Effector CD8-positive, alpha-beta T cell (primary cell): ENCODE data around the gene PPFIBP1.
"Not testable (repeated sequence)": the region's sequence is repeated elsewhere in the genome, so short reads cannot be mapped to it uniquely, and the experiment has no call there.

ENCODE experiments used
- DNase-seq: peaks from one replicate; lab custom pipeline; 2025; lab: John Stamatoyannopoulos, UW

Gene PPFIBP1

DNA sequence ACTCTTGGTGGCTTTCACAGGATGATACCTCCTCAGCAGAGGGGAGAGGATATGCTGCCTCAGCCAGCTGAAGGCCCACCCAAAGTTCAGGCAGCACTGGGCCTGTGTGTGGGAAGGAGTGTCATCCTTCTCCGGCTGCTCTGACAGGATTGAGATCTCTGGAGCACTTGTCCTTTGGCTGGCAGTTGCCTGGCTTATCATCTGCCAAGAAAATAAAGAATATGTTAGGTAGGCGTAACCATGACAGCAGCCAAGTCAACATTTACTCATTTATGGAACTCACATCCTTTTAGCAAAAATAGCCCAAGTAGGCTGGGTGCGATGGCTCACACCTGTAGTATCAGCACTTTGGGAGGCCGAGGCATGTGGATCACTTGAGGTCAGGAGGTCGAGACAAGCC is 68.5 kb downstream of the PPFIBP1 start:
- no peak for DNase-seq

DNA sequence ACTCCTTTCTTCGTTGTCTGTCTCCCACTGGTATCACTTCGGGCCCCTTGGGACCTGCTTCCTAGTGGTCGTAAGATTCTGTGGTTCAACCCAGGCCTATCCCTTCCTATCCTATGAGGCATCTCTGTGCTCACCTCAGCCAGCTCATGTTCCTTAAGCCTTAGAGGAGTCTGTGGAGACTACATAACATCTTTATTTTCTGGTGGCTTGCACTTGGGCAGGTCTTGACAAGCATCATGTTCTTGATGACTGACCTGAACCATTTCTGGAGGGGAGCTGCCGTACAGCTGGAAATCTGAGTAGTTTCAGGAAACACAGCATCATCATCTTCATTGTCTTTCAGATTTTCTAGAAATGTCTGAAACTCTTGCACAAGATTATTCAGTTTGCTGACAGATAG is 69.3 kb downstream of the PPFIBP1 start:
- DNase-seq = no peak

DNA sequence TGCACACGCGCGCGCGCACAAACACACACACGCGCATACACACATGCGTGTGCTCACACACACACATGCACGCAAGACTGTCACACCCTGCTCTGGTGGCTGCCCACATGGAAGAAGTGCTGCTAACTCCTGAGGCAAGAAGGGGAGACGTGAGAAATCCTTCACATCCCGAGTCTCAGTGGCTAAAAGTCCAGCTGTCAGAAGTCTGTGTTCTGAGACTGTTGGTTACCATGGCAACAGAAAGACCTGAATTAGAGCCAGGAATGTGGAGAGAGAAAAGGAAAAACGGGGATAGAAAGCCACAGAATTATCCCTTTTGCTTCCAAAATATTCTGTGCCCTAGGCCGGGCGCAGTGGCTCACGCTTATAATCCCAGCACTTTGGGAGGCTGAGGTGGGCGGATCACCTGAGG is 71.2 kb downstream of the PPFIBP1 start:
- no peak for DNase-seq

DNA sequence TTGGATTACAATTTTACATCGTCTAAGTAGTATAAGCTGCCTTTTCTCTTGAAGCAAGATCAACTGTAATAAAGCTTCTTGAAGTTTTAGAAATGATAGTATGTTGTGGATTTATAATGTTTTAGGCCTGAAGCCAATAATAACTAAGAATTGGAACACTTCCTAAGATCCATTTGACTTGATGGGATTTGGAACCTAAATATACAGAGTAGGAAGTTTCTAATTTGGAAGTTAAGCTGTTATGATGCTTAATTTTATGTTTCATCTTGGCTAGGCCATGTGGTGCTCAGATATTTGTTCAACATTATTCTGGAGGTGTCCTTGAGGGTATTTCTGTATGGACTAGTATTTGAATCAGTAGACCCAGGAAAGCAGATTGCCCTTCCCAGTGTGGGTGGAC is 74.9 kb downstream of the PPFIBP1 start:
- DNase-seq = not testable (repeated sequence)

DNA sequence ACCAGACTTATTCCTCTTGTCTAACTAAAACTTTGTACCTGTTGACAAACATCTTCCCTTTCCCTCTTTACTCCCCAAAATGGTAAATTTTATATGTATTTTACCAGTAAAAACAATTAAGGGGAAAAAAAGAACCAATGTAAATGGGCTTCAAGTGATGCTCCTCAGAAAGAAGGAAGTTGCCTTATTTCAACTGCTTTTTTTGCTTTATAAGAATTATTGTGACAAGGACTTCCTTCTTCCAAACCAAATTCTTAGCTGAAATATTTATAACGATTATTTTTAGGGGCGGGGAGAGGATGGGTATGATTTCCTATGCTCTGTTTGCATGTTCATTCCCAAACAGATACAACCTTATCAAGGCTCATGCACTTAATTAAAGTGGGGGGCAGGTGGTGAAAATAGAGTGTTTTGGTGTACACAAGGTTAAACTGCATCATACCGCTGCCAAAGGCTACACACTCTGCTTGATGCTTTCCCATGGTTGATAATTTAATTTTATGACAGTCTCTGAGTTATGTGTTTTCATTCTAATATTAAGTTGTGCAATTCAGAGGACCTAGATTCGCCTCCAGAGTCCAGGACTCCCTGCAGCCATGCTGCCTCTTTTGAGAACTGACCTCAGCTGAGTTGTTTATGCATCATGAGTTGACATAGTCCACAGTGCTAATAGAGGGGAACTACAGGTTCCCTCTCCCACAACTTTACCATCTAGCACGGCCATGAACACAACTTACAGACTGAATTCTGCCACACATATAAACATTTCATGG is 77.2 kb downstream of the PPFIBP1 start:
- not testable (repeated sequence) for DNase-seq

DNA sequence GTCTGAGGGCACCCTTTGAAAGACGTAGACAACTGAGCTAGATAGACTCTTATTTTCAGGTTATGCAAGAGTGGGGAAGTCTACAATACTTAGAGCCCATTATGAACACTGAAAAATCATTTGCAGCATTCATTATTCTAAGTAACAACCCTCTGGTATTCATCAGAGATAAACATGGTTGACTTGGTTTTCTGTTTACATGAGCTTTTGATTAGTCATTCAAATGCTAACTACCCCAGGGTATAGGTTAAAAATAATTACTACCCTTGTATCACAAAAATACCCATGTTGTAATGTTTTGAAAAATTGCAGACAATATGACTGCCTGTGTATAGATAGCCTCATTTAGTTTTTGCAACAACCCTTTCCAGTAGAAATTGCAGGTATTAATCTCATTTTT is 78.5 kb downstream of the PPFIBP1 start:
- DNase-seq = no peak

DNA sequence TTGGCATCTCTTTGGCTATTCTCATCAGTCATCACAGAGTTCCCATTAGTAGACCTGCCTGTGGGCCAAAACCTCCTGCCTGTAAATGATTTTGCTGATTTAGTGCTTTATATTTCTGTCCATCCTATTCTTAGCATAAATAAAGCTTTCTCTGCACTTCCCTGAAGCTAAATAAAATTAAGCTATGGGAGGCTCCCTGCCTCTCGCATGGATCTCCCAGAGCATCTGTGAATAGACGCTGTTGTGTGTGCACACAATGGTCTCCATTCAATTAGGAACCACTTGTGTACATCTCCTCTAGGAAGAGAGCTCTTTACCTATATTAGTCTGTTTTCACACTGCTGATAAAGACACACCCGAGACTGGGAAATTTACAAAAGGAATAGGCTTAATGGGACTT is 80.4 kb downstream of the PPFIBP1 start:
- no peak for DNase-seq

DNA sequence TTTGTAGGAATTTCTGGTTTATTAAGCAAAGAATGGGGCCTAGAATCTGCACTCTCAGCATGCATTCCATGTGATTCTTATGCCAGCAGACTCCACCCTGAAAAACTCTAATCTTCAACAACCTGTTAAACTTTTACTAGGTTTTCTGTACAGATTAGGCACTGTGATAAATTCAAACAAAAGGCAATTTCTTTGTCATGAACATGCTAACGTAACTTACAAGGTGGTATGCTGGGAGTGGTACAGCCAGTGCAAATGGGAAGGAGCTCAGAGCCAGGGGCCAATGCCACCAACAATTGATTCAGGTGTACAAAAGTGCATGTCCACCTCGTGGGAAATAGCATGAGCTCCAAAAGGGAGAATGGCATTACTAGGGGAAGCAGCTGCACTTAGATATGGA is 83.0 kb downstream of the PPFIBP1 start:
- no peak for DNase-seq

DNA sequence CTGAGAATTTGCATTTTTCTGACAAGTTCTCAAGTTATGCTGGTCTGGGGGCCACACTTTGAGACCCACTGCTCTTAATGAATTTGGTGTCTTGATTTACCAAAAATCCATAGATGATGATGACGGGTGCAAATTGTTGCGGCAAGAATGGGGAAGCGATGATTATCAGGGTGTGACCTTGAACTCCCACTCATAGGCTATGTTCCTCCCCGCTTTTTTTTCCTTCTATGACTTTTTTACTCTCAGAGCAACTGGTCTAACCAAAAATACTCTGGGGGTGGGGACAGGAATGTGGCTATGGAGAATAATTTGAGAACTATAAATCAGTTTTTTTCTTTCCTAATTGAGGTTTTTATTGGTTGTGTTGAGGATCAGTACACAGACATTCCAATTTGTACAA is 83.6 kb downstream of the PPFIBP1 start:
- no peak for DNase-seq

DNA sequence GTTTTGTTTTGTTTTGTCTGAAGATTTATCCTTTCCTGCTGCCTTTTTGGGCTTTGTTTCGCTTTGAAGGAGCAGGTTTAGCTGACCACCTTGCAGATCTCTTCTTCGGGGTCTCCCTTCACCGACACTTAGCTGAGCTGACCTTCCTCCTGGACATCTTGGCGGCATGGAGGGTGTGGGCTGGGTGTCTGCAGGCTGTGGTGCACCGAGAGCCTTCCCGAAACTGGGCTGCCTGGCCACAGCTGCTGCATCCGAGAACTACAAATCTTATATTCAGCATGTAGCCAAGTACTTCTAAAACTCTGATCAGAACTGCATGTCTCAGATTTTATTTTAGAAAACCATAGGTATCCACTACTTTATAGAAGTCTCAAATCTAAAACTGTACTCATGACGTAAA is 84.9 kb downstream of the PPFIBP1 start:
- no peak for DNase-seq

DNA sequence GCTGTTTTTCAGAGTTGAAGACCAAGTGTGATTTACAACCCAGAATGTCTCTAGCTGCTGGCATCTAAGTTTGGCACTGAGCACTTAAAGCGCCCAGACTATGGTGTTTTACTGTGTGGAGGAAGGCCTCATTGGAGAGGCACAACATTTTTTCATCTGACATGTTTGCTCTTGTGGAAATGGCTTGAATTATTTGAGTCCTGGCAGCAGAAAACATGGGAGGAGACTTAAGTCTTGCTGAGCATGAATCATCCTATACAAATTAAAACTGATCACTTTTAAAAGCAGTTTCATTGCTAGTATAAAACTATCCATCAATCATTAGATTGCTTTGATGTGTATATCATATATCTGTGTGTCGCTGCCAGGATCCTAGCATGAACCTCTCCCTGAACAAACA is 86.4 kb downstream of the PPFIBP1 start:
- no peak for DNase-seq

DNA sequence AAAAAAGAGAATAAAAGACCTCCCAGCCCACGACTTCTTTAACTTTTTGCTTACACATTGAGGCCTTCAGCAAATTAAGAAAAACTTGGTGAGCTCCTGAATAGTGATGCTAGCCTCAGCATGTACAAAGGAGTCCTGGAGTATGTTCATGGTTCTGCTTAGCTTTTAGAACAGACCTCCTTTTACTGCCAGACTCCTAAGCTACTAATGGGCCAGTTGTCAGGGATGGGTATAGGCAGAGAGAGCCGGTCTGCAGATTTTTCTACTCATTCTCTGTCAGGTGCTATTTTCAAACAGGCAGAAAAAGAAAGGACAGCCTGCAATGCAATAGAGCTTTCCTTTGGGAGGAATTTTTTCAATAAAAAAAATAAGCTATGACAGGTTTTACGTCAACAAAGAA is 90.4 kb downstream of the PPFIBP1 start:
- no peak for DNase-seq

DNA sequence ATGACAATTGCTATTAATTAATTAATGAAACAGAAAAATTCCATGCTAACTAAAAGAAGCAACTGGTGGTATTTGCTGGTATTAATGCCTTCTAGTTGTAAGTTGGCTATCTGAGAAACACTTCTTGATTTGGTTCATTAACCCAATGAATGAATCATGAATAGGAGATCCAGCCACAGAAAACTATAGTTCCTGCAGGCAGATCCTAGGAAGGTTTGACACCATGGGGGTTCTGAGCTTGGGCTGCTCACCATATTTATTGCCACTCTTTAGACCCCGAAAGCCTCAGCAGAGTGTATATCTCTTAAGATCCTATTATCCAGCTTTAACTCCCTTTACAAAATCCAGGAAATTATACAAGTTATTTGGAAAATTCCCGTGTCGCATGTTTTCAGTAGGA is 90.9 kb downstream of the PPFIBP1 start:
- DNase-seq = no peak

DNA sequence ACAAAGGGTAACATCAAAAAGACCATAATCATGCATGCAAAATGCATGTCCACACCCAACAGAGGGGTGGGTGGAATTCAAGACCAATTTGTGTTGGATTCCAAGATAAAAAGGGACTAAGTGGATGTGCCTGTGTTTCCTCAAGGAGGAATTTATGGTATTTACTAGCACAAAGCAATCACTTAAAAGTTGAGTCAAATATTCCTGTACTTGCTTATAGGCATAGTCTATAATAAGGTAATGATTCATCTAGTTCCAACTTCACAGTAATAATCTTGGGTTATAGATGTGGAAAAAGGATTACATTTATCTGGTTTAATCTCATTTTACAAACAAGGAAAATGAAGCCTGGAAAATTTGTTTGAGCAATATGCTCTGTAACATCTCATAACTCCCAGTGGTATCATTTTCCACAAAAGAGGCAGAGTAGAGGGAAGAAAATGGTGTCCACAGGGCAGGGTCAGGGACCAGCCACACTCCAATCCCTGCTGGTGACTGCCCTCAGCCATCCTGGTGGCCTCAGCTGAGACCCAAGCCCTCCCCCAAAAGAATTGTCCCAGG is 91.4 kb downstream of the PPFIBP1 start:
- no peak for DNase-seq

DNA sequence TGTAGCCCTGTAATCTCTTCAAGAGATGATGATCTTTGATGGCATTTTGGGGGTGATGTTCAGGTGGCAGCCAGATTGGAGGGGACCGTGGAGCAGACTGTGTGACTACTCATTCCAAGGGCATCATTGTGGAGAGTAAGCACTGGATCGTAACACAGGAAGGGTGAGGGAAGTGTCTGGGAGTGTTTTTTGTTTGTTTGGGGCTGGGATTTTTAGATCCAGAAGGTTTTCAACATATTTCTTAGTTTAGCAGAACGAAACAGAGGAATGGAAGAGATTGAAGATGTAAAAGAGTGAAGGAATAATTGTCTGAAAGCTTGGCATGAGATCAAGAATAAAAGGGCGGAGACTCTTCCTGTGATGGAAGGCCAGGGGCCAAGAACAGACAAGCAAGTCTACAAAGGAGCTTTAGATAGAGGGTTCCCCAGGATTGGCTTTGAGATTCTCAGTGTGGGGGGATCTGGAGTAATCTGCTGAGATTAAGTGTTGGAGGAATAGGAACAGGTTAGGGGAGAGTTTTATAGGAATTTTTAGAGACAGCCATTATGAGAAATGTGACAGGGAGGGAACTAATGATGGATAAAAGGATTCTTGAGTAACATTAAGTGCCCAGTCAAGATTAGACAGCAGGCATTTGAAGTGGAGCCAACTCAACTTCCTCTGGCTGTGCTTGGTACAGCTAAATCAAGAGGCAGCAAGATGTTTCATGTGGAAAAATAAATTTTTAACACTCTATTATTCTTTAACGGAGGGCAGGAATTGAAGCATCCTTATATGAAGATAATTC is 92.5 kb downstream of the PPFIBP1 start:
- no peak for DNase-seq

DNA sequence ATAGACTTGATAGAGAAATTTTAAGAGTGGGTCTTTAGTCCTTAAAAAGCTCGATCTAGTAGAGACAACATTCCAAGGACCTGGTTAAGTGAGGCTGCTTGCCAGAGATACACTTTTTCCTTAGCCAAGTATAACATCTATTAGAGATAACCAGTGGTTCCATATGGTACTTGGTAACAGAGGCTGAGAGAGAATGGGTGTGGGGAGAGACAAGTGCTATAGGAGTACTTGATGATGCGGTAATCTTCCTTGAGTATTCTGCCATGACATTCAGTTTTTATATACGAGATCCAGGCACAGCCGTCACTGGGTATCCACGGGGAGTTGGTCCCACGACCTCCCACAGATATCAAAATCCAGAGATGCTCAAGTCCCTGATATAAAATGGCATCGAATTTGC is 94.8 kb downstream of the PPFIBP1 start:
- DNase-seq = no peak

DNA sequence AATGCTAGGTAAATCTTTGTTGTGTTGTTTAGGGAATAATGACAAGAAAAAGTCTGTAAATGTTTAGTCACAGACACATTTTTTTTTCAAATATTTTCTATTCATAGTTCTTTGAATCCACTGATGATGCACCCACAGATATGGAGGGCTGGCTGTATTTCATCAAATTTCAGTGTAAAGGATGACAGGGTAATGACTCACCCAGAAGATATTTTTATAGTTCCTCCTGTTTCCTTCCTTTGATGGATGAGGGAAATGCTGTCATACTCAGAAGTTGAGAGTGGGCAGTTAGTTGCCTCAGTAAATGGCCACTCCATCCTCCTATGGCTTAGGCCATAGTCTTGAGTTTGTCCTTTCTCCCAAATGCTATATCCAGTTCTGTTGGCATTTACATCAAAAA is 95.3 kb downstream of the PPFIBP1 start:
- no peak for DNase-seq

DNA sequence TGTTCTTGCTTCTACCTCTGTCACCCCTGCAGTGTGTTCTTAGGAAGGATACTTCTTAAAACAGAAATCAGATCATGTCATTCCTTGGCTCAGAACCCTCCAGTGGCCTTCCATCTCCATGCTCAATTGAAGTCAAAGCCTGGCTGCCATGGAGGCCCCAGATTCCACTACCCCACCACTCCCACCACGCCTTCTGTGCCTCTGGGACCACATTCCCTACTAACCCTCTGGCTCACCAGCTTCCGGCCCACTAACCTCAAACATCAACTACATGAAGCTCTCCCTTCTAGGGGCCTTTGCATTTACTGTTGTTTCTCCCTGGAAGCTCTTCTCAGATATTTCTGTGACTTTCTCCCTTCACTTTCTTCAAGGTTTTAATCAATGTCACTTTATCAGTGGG is 96.1 kb downstream of the PPFIBP1 start:
- DNase-seq = no peak

DNA sequence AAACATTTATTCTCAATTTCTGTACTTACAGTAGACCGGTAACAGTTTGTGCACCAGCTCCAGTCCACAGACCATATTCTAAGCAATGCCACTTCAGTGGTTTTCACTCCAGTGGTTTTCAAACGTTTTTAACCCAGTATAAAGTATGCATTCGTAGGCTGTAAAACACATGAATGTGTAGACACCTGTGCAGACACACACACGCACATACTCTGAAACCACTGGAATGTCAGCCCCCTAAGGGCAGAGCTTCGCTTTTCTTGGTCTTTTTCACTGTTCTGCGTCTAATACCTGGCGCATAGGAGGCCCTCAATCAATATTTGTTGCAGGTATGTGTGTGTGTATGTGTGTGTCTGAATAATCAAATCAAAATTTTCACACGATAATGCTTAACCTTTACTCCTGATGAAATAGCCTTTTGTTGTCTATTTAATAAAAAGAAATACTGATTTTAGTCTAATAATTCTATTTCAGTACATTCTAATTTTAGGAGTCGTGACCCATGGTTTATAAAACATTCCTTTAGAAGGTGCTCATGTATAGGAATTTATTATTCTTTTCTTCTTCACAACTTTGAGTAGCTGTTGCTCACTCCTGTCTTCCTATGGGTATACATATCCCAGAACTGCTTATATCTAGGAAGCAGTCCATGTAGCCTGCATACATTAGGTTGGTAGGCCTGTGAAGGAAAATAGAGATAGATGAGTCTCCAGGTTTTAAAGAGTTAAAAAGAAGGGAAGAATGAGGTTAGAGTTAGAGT is 98.6 kb downstream of the PPFIBP1 start:
- DNase-seq = no peak

DNA sequence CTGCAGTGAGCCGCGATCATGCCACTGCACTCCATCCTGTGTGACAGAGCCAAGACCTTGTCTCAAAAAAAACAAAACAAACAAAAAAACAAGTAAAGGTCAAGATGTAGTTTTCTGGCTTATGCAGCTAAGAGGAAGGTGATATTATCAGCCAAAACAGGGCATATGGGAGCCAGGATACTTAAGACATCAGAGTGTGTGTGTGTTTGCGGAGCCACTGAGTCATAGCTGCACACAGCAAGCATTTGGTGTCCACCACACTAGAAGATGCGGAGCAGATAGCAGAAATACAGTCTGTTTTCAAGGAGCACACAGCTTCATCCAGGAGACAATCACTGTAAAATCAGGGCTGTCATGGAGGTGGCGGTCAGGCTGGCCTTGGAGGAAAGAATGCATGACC is 99.6 kb downstream of the PPFIBP1 start:
- DNase-seq = no peak

DNA sequence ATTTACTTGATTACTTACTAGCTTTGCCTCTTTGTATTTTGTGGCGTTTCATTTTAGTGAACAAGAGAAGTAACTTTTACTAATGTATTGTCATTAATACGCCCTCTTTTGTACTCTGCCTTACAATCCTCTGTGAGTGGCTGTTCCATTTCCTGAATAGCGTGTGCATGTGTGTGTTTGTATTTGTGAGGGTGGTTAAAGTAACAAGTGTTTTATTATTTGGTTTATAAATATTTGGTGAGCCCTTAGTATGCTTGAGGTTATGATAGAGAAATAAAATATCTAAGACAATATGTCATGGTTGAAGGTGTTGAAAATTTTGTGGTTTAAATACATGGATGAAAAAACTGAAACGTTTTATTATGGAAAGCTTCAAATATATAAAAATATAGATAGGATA is 100.6 kb downstream of the PPFIBP1 start:
- no peak for DNase-seq

DNA sequence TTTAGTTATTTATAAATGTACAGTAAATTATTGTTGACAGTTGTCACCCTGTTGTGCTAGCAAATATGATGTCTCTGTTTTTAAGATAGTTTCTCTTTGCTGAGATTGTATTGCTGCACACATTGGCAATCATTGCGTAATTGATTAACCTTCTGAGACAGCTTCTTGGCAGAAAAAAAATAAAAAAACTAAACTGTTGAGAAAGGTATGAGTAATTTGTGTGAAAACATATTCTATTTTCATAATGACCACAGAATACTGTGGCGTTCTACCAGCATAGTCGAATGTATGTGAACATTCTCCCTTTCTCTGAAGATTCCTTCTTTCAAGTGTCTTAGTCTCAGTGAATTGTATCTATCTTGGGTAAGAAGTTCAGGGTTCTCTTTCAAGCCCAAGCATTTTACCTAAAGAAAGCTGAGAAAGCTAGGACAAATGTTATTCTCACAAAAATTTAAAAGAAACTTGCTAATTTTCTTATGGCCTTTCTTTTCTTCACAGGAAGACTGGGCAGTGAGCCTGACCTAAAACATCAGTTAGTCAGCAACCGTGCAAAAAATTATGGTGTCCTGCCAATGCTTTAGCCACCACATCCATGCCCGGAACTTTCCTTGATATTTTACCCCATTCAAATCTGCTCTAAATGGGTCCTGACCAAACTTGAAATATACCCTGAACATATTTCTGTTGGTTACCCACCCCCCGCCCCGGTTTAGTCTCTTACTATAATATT is 103.3 kb downstream of the PPFIBP1 start:
- no peak for DNase-seq
